ENCODE data around the gene CCDC38. TPM values are rescaled to one million over a fixed set of nuclear protein-coding genes. Genes with fewer than 3 reads are reported as not detected.

CCDC38 gene
- total RNA-seq, 1 donor from 2014 or later, result 0.13 TPM

DNA sequence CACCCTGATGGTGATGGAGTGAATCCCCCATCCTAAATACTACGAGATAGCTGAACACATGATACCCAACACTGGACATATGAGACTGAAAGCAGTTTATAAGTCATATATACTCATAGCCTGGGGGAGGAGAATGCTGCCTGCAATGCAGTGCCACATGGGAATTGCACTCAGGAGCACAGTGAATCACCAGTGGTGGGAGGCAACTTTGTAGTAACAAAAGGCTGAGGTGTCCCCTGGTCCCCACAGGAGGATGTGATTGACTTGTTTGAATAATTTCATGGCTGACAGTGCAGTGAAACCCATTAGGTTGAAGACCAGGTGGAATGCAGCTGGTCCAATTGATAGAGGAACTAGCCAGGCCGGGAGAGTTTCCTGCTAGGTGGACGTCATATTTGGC is 20.2 kb downstream of the CCDC38 start:
- Histone ChIP-seq H3K4me3 (no peak overlapping the region), H3F3A (ENCODE audit: low read depth) (no peaks in the 10 kb centered on the region), H4K20me1 (ENCODE audit: low read depth) (no peaks in the 10 kb centered on the region), H3K4me1 (no peaks in the 10 kb centered on the region), H3K4me2 (no peak overlapping the region), H3K27ac (no peak overlapping the region), H3K36me3 (no peaks in the 10 kb centered on the region), H3K9ac (no peak overlapping the region), H3K79me2 (ENCODE audit: low read depth) (no peaks in the 10 kb centered on the region), H3K27me3 (no peaks in the 10 kb centered on the region), H3K9me3 (ENCODE audit: low read depth) (no peaks in the 10 kb centered on the region), H2AFZ (replicated peaks) (no peak overlapping the region)
- H3K27me3 Mint-ChIP-seq (ENCODE audit: insufficient read depth, low read depth), result peaks cover 5% of the 10 kb centered on the region
- peaks cover under 1% of the 10 kb centered on the region for H3K9me3 Mint-ChIP-seq
- H3K4me1 Mint-ChIP-seq, result no peaks in the 10 kb centered on the region
- TF ChIP-seq EZH2phosphoT487 (IDR thresholded peaks at IDR 0.05) (no peak), CTCF (IDR thresholded peaks at IDR 0.05) (no peak), EZH2 (IDR thresholded peaks at IDR 0.05) (no peak)
- H3K27ac Mint-ChIP-seq, result no peak overlapping the region
- no peak for DNase-seq (ENCODE audit: low spot score)
- no peaks in the 10 kb centered on the region for H3K36me3 Mint-ChIP-seq
- H3K4me3 Mint-ChIP-seq, result no peak overlapping the region

- Mint-ChIP-seq H3K36me3 (no peaks in the 10 kb centered on the region), H3K27ac (no peak overlapping the region), H3K9me3 (no peaks in the 10 kb centered on the region), H3K4me1 (no peaks in the 10 kb centered on the region), H3K4me3 (no peak overlapping the region), H3K27me3 (ENCODE audit: insufficient read depth, low read depth) (peaks cover 5% of the 10 kb centered on the region)
- no peaks in the 10 kb centered on the region for H3K9me3 ChIP-seq (ENCODE audit: low read depth)
- no peak overlapping the region for H3K27ac ChIP-seq
- H3K79me2 ChIP-seq (ENCODE audit: low read depth), result no peaks in the 10 kb centered on the region
- H2AFZ ChIP-seq (replicated peaks), result peak overlapping the region; percentile 71
- H3K36me3 ChIP-seq, result no peaks in the 10 kb centered on the region
- no peaks in the 10 kb centered on the region for H3K4me1 ChIP-seq
- no peak for DNase-seq (ENCODE audit: low spot score)
- no peak overlapping the region for H3K4me3 ChIP-seq
- TF ChIP-seq CTCF (IDR thresholded peaks at IDR 0.05), result no peak
- no peak for TF ChIP-seq EZH2phosphoT487 (IDR thresholded peaks at IDR 0.05)
- TF ChIP-seq EZH2 (IDR thresholded peaks at IDR 0.05), result no peak
- no peaks in the 10 kb centered on the region for H3K27me3 ChIP-seq
- H3F3A ChIP-seq (ENCODE audit: low read depth), result no peaks in the 10 kb centered on the region
- H3K4me2 ChIP-seq, result no peak overlapping the region
- no peak overlapping the region for H3K9ac ChIP-seq
- no peaks in the 10 kb centered on the region for H4K20me1 ChIP-seq (ENCODE audit: low read depth)
Measured at GRCh38 chr12:95919110-95919509, 23.3 kb downstream of the CCDC38 start.

DNA sequence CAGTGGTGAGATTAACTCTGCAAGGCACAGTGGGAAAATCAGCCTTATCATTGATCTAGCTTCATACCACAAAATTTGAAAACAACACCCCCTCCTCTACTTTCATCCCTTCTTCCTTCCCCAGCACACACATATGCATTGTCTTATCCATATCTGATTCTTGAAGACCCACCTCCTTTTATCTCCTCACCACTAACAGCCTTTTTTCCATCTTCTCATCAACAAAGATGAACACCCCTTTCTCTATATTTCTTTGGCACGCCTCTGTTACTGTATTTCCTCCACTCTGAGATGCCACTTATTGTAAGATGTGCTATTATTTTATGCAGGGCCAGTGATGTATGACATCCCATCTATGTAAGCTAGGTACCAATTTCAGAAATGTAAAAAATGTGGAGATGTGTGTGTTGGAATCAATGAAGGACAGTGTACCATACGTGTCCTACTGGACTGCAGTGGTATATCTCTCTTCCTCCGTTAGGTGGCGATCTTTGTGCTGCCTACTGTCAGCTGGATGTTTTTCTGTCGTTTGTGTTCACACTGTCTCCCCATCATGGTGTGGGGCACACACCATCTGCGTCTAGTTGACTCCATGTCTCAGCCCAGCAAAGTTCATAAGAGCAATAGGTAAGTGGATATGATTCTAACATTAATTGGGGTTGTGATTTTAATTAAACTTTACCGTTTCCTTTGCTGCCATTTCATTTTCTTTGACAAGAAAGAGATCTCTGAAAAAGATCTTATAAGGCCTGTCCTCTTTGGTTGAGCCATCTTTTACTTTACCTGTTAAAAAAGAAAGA is 24.0 kb downstream of the CCDC38 start:
- no peaks in the 10 kb centered on the region for H3K79me2 ChIP-seq (ENCODE audit: low read depth)
- H3K4me2 ChIP-seq, result no peak overlapping the region
- H3K36me3 ChIP-seq, result no peaks in the 10 kb centered on the region
- DNase-seq (ENCODE audit: low spot score), result peak; percentile 75
- TF ChIP-seq CTCF (IDR thresholded peaks at IDR 0.05) (peak; percentile 89), EZH2phosphoT487 (IDR thresholded peaks at IDR 0.05) (no peak), EZH2 (IDR thresholded peaks at IDR 0.05) (no peak)
- peak overlapping the region; percentile 71 for H2AFZ ChIP-seq (replicated peaks)
- H3K4me3 Mint-ChIP-seq, result no peak overlapping the region
- no peak overlapping the region for H3K27ac ChIP-seq
- no peaks in the 10 kb centered on the region for H3K4me1 ChIP-seq
- H3K27ac Mint-ChIP-seq, result no peak overlapping the region
- no peaks in the 10 kb centered on the region for H3K36me3 Mint-ChIP-seq
- no peaks in the 10 kb centered on the region for H3K27me3 ChIP-seq
- H3K27me3 Mint-ChIP-seq (ENCODE audit: insufficient read depth, low read depth), result peaks cover 5% of the 10 kb centered on the region
- no peaks in the 10 kb centered on the region for H3K9me3 Mint-ChIP-seq
- no peaks in the 10 kb centered on the region for H3F3A ChIP-seq (ENCODE audit: low read depth)
- H3K4me3 ChIP-seq, result no peak overlapping the region
- no peaks in the 10 kb centered on the region for H3K4me1 Mint-ChIP-seq
- no peaks in the 10 kb centered on the region for H4K20me1 ChIP-seq (ENCODE audit: low read depth)
- H3K9me3 ChIP-seq (ENCODE audit: low read depth), result no peaks in the 10 kb centered on the region
- no peak overlapping the region for H3K9ac ChIP-seq
